K562 (cell line): ENCODE data around the gene PCDHB3. TPM values are rescaled to one million over a fixed set of nuclear protein-coding genes. Genes with fewer than 3 reads are reported as not detected.
"Not testable (repeated sequence)": the region's sequence is repeated elsewhere in the genome, so short reads cannot be mapped to it uniquely, and the experiment has no call there.

Experiments
- ATAC-seq: fragments of 200-7000 bp; cut with Tn5 transposase; 3 replicates; pipeline ENCODE4 v1.9.1; 2020; ENCODE audit warnings: moderate library complexity
- BruUV-seq: library from RNA; stranded (reverse); fragments of 400-500 nt; replicated peaks from 2 replicates; lab custom pipeline; 2021; lab: Mats Ljungman, UMichigan
- CTCF ChIA-PET: fragments of 300-600 bp; formaldehyde crosslinking; extraction: SDS; loops from one replicate; lab custom pipeline; 2021; ENCODE audit warnings: low intra/inter-chr PET ratio; lab: Yijun Ruan, JAX
- POLR2A ChIA-PET: fragments of 300-600, 350-650 bp; sonication (Branson Sonifier 250); formaldehyde crosslinking; extraction: SDS; loops from one replicate; lab custom pipeline; 2021; ENCODE audit warnings: antibody characterized with exemption, inconsistent platforms; lab: Yijun Ruan, JAX
- DNase-seq, 4 experiments: peaks; one replicate each; pipeline versions ENCODE4 v3.0.0 to v3.0.0-alpha.2; 2011 to 2018; ENCODE audit warnings: low spot score in 3 of 4, mixed read lengths in 3 of 4; ENCODE audit errors: extremely low read depth in 1 of 4
- FAIRE-seq: peaks from 2 replicates; lab custom pipeline; 2011; peaks lifted over from hg19 to GRCh38; lab: Jason Lieb, UNC
- H2AFZ ChIP-seq: 2 replicates; pipeline ENCODE4 v1.6.0; 2011; ENCODE audit warnings: low read depth, low read length, control low read depth, inconsistent platforms
- H3K27ac ChIP-seq: fragments of 200-600 bp; 3 replicates; pipeline ENCODE4 v1.8.0; 2011; ENCODE audit warnings: low read depth, mild to moderate bottlenecking, control low read depth, inconsistent platforms, low read length, moderate library complexity, mixed read lengths; ENCODE audit errors: extremely low read depth
- H3K27me3 ChIP-seq, 2 experiments: fragments of 300-600 bp in 1 of 2; 2 replicates in 1 of 2; 3 replicates in 1 of 2; pipeline versions ENCODE4 v1.6.0 to v1.8.0; 2011; ENCODE audit warnings: inconsistent platforms in 2 of 2, low read length in 2 of 2, mild to moderate bottlenecking in 1 of 2, mixed read lengths in 1 of 2, moderate library complexity in 1 of 2; ENCODE audit not compliant: control insufficient read depth in 2 of 2, insufficient read depth in 2 of 2
- H3K36me3 ChIP-seq: fragments of 300-600 bp; 3 replicates; pipeline ENCODE4 v1.8.0; 2011; ENCODE audit warnings: mild to moderate bottlenecking, low read length, inconsistent platforms; ENCODE audit not compliant: control insufficient read depth, insufficient read depth
- H3K4me1 ChIP-seq, 2 experiments: fragments of 200-600 bp in 1 of 2; replicated peaks in 1 of 2; 2 replicates in 1 of 2; 3 replicates in 1 of 2; pipeline versions ENCODE4 v1.5.1 to v1.8.0; 2011; ENCODE audit warnings: inconsistent platforms in 2 of 2, low read length in 2 of 2, mild to moderate bottlenecking in 1 of 2, mixed read lengths in 1 of 2, moderate library complexity in 1 of 2; ENCODE audit not compliant: control insufficient read depth in 2 of 2, insufficient read depth in 2 of 2
- H3K4me2 ChIP-seq: 2 replicates; pipeline ENCODE4 v1.6.1; 2011; ENCODE audit warnings: low read length, control low read depth, inconsistent platforms, mixed read lengths; ENCODE audit not compliant: insufficient read depth
- H3K4me3 ChIP-seq: fragments of 200-600 bp; sonication (generic), shearing (Covaris generic); 2 replicates; pipeline ENCODE4 v1.5.1; 2016; ENCODE audit warnings: control low read depth, inconsistent platforms
- H3K79me2 ChIP-seq: fragments of 200-600 bp; 3 replicates; pipeline ENCODE4 v1.8.0; 2011; ENCODE audit warnings: low read length, inconsistent platforms; ENCODE audit not compliant: control insufficient read depth, insufficient read depth
- H3K9ac ChIP-seq, 2 experiments: 2 replicates each; pipeline versions ENCODE4 v1.6.0 to v1.6.1; 2011; ENCODE audit warnings: low read depth in 2 of 2, low read length in 2 of 2, control low read depth in 1 of 2, inconsistent platforms in 1 of 2, mild to moderate bottlenecking in 1 of 2, mixed read lengths in 1 of 2; ENCODE audit not compliant: insufficient read depth in 1 of 2
- H3K9me1 ChIP-seq: one replicate; pipeline ENCODE4 v1.6.0; 2011; ENCODE audit warnings: inconsistent platforms, mild to moderate bottlenecking, low read length, moderate library complexity; ENCODE audit not compliant: control insufficient read depth, insufficient read depth
- H3K9me3 ChIP-seq: replicated peaks from 2 replicates; pipeline ENCODE4 v1.5.1; 2011; ENCODE audit warnings: low read depth, low read length, inconsistent platforms; ENCODE audit not compliant: control insufficient read depth, insufficient read depth
- H4K20me1 ChIP-seq: replicated peaks from 2 replicates; pipeline ENCODE4 v1.6.1; 2011; ENCODE audit warnings: low read length, inconsistent platforms, mixed read lengths; ENCODE audit not compliant: control insufficient read depth, insufficient read depth
- WGBS: fragments of 100-300 bp; shearing (Covaris generic); methylation state at CpG from one replicate; pipeline ENCODE4 v1.1.6; 2016; ENCODE audit warnings: low coverage, mixed read lengths; ENCODE audit not compliant: insufficient coverage; ENCODE audit errors: missing lambda C conversion rate; 5-methylcytosine and 5-hydroxymethylcytosine counted together
- in situ Hi-C: fragments of 300-500 bp; cut with MboI; formaldehyde crosslinking; loops from 4 replicates; pipeline ENCODE4 v1.15.0; 2018; ENCODE audit warnings: inconsistent platforms, mixed read lengths
- intact Hi-C: fragments of 100-400 bp; cut with micrococcal nuclease; formaldehyde crosslinking; loops from 2 replicates; pipeline ENCODE4 v1.14.2; 2022
- polyA plus RNA-seq, 8 experiments: library from polyadenylated mRNA; depleted of rRNA in 4 of 8; stranded (reverse) in 5 of 8; unstranded in 3 of 8; fragments of >200 nt; fragmentation: Nextera tagmentation in 2 of 8; fragmentation: Illumina TruSeq in 1 of 8; extraction: Ambion mirVana in 2 of 8; extraction: Trizol in 1 of 8; gene quantifications; 2 replicates each; pipeline versions ENCODE4 v1.2.1 to v1.2.3, GENCODE V29; 2011 to 2014; ENCODE audit warnings: inconsistent platforms in 1 of 8, missing spikeins in 1 of 8
- total RNA-seq, 7 experiments: library from RNA; depleted of rRNA in 6 of 7; stranded (reverse); fragments of >200 nt in 6 of 7; fragmentation: Illumina TruSeq in 2 of 7; extraction: Trizol in 2 of 7; gene quantifications; 2 replicates each; pipeline versions ENCODE4 v1.2.1 to v1.2.3, GENCODE V29; 2011 to 2021; ENCODE audit warnings: low replicate concordance in 1 of 7

PCDHB3 gene
- total and polyA plus RNA-seq, 9 of the 15 experiments (the other 6 are each of a cell fraction or from before 2014, with no cell fraction given): not detected

GRCh38 chr5:141152096-141152495 is 51.8 kb downstream of the PCDHB3 start:
- H3K36me3 ChIP-seq, intact Hi-C loops, DNase-seq, H2AFZ ChIP-seq, FAIRE-seq, H3K9me3 ChIP-seq, H3K9me1 ChIP-seq, H3K4me3 ChIP-seq, H3K79me2 ChIP-seq, POLR2A ChIA-PET, H3K4me2 ChIP-seq, H4K20me1 ChIP-seq, CTCF ChIA-PET, H3K4me1 ChIP-seq, H3K9ac ChIP-seq, in situ Hi-C loops, H3K27ac ChIP-seq, BruUV-seq, ATAC-seq: not testable (repeated sequence)
- peaks cover 0 to 15% of the 10 kb centered on the region in 2 experiments; a peak in 2 of 5 replicates for H3K27me3 ChIP-seq
- 9% methylated on average over 9 of the region's 36 CpGs for WGBS

Other genes with a start within 250 kb of the PCDHB3 start
Only the 7 nearest of the 27 such genes appear.
- gene PCDHB1, start 49.1 kb upstream of the PCDHB3 start, total RNA-seq (2014; rRNA removed): not detected in 2 replicates
- not detected in 2 replicates for gene PCDHB1, start 49.1 kb upstream of the PCDHB3 start, total RNA-seq (2014; rRNA removed; fragmentation: Illumina TruSeq; extraction: Trizol)
- gene PCDHB1, start 49.1 kb upstream of the PCDHB3 start, total RNA-seq (2015; rRNA removed; fragmentation: Illumina TruSeq; extraction: Trizol): not detected in 2 replicates
- gene PCDHB1, start 49.1 kb upstream of the PCDHB3 start, total RNA-seq (2021): not detected in 2 replicates
- gene PCDHB1, start 49.1 kb upstream of the PCDHB3 start, polyA plus RNA-seq (2011; rRNA removed): not detected in 2 replicates
- gene PCDHB1, start 49.1 kb upstream of the PCDHB3 start, polyA plus RNA-seq (2014; fragmentation: Illumina TruSeq; extraction: Trizol): not detected in 2 replicates
- not detected for gene PCDHB1, start 49.1 kb upstream of the PCDHB3 start, polyA plus RNA-seq (2014; fragmentation: Nextera tagmentation; extraction: Ambion mirVana)
- gene PCDHB1, start 49.1 kb upstream of the PCDHB3 start, polyA plus RNA-seq (2014; rRNA removed): not detected in 2 replicates
- 0.08 TPM in 1 of 2 replicates, not detected in the other for gene PCDHB2, start 5.9 kb upstream of the PCDHB3 start, total RNA-seq (2014; rRNA removed)
- gene PCDHB2, start 5.9 kb upstream of the PCDHB3 start, total RNA-seq (2014; rRNA removed; fragmentation: Illumina TruSeq; extraction: Trizol): 0.15 TPM in 1 of 2 replicates, not detected in the other
- 0.11 and 0.22 TPM in 2 replicates for gene PCDHB2, start 5.9 kb upstream of the PCDHB3 start, total RNA-seq (2015; rRNA removed; fragmentation: Illumina TruSeq; extraction: Trizol)
- gene PCDHB2, start 5.9 kb upstream of the PCDHB3 start, total RNA-seq (2021): 0.20 TPM in 1 of 2 replicates, not detected in the other
- 0.10 TPM in 1 of 2 replicates, not detected in the other for gene PCDHB2, start 5.9 kb upstream of the PCDHB3 start, polyA plus RNA-seq (2011; rRNA removed)
- gene PCDHB2, start 5.9 kb upstream of the PCDHB3 start, polyA plus RNA-seq (2014; fragmentation: Illumina TruSeq; extraction: Trizol): not detected in 2 replicates
- gene PCDHB2, start 5.9 kb upstream of the PCDHB3 start, polyA plus RNA-seq (2014; fragmentation: Nextera tagmentation; extraction: Ambion mirVana): not detected
- gene PCDHB2, start 5.9 kb upstream of the PCDHB3 start, polyA plus RNA-seq (2014; rRNA removed): not detected in 2 replicates
- not detected in 2 replicates for gene PCDHB4, start 21.3 kb downstream of the PCDHB3 start, total RNA-seq (2014; rRNA removed)
- gene PCDHB4, start 21.3 kb downstream of the PCDHB3 start, total RNA-seq (2014; rRNA removed; fragmentation: Illumina TruSeq; extraction: Trizol): not detected in 2 replicates
- not detected in 2 replicates for gene PCDHB4, start 21.3 kb downstream of the PCDHB3 start, total RNA-seq (2015; rRNA removed; fragmentation: Illumina TruSeq; extraction: Trizol)
- not detected in 2 replicates for gene PCDHB4, start 21.3 kb downstream of the PCDHB3 start, total RNA-seq (2021)
- gene PCDHB4, start 21.3 kb downstream of the PCDHB3 start, polyA plus RNA-seq (2011; rRNA removed): not detected in 2 replicates
- not detected in 2 replicates for gene PCDHB4, start 21.3 kb downstream of the PCDHB3 start, polyA plus RNA-seq (2014; fragmentation: Illumina TruSeq; extraction: Trizol)
- gene PCDHB4, start 21.3 kb downstream of the PCDHB3 start, polyA plus RNA-seq (2014; fragmentation: Nextera tagmentation; extraction: Ambion mirVana): not detected
- not detected in 2 replicates for gene PCDHB4, start 21.3 kb downstream of the PCDHB3 start, polyA plus RNA-seq (2014; rRNA removed)
- gene PCDHB5, start 34.7 kb downstream of the PCDHB3 start, total RNA-seq (2014; rRNA removed): 0.29 TPM in 1 of 2 replicates, not detected in the other
- gene PCDHB5, start 34.7 kb downstream of the PCDHB3 start, total RNA-seq (2014; rRNA removed; fragmentation: Illumina TruSeq; extraction: Trizol): not detected in 2 replicates
- gene PCDHB5, start 34.7 kb downstream of the PCDHB3 start, total RNA-seq (2015; rRNA removed; fragmentation: Illumina TruSeq; extraction: Trizol): not detected in 2 replicates
- not detected in 2 replicates for gene PCDHB5, start 34.7 kb downstream of the PCDHB3 start, total RNA-seq (2021)
- gene PCDHB5, start 34.7 kb downstream of the PCDHB3 start, polyA plus RNA-seq (2011; rRNA removed): not detected in 2 replicates
- gene PCDHB5, start 34.7 kb downstream of the PCDHB3 start, polyA plus RNA-seq (2014; fragmentation: Illumina TruSeq; extraction: Trizol): not detected in 2 replicates
- not detected for gene PCDHB5, start 34.7 kb downstream of the PCDHB3 start, polyA plus RNA-seq (2014; fragmentation: Nextera tagmentation; extraction: Ambion mirVana)
- gene PCDHB5, start 34.7 kb downstream of the PCDHB3 start, polyA plus RNA-seq (2014; rRNA removed): not detected in 2 replicates
- gene PCDHB6, start 49.6 kb downstream of the PCDHB3 start, total RNA-seq (2014; rRNA removed): not detected in 2 replicates
- not detected in 2 replicates for gene PCDHB6, start 49.6 kb downstream of the PCDHB3 start, total RNA-seq (2014; rRNA removed; fragmentation: Illumina TruSeq; extraction: Trizol)
- gene PCDHB6, start 49.6 kb downstream of the PCDHB3 start, total RNA-seq (2015; rRNA removed; fragmentation: Illumina TruSeq; extraction: Trizol): not detected in 2 replicates
- gene PCDHB6, start 49.6 kb downstream of the PCDHB3 start, total RNA-seq (2021): not detected in 2 replicates
- gene PCDHB6, start 49.6 kb downstream of the PCDHB3 start, polyA plus RNA-seq (2011; rRNA removed): not detected in 2 replicates
- gene PCDHB6, start 49.6 kb downstream of the PCDHB3 start, polyA plus RNA-seq (2014; fragmentation: Illumina TruSeq; extraction: Trizol): not detected in 2 replicates
- gene PCDHB6, start 49.6 kb downstream of the PCDHB3 start, polyA plus RNA-seq (2014; fragmentation: Nextera tagmentation; extraction: Ambion mirVana): not detected
- gene PCDHB6, start 49.6 kb downstream of the PCDHB3 start, polyA plus RNA-seq (2014; rRNA removed): not detected in 2 replicates
- not detected in 2 replicates for gene PCDHB7, start 72.2 kb downstream of the PCDHB3 start, total RNA-seq (2014; rRNA removed)
- gene PCDHB7, start 72.2 kb downstream of the PCDHB3 start, total RNA-seq (2014; rRNA removed; fragmentation: Illumina TruSeq; extraction: Trizol): not detected in 2 replicates
- not detected in 2 replicates for gene PCDHB7, start 72.2 kb downstream of the PCDHB3 start, total RNA-seq (2015; rRNA removed; fragmentation: Illumina TruSeq; extraction: Trizol)
- gene PCDHB7, start 72.2 kb downstream of the PCDHB3 start, total RNA-seq (2021): not detected in 2 replicates
- gene PCDHB7, start 72.2 kb downstream of the PCDHB3 start, polyA plus RNA-seq (2011; rRNA removed): not detected in 2 replicates
- not detected in 2 replicates for gene PCDHB7, start 72.2 kb downstream of the PCDHB3 start, polyA plus RNA-seq (2014; fragmentation: Illumina TruSeq; extraction: Trizol)
- gene PCDHB7, start 72.2 kb downstream of the PCDHB3 start, polyA plus RNA-seq (2014; fragmentation: Nextera tagmentation; extraction: Ambion mirVana): not detected
- gene PCDHB7, start 72.2 kb downstream of the PCDHB3 start, polyA plus RNA-seq (2014; rRNA removed): not detected in 2 replicates
- gene PCDHB8, start 77.3 kb downstream of the PCDHB3 start, total RNA-seq (2014; rRNA removed): not detected in 2 replicates
- gene PCDHB8, start 77.3 kb downstream of the PCDHB3 start, total RNA-seq (2014; rRNA removed; fragmentation: Illumina TruSeq; extraction: Trizol): not detected in 2 replicates
- gene PCDHB8, start 77.3 kb downstream of the PCDHB3 start, total RNA-seq (2015; rRNA removed; fragmentation: Illumina TruSeq; extraction: Trizol): not detected in 2 replicates
- gene PCDHB8, start 77.3 kb downstream of the PCDHB3 start, total RNA-seq (2021): not detected in 2 replicates
- not detected in 2 replicates for gene PCDHB8, start 77.3 kb downstream of the PCDHB3 start, polyA plus RNA-seq (2011; rRNA removed)
- not detected in 2 replicates for gene PCDHB8, start 77.3 kb downstream of the PCDHB3 start, polyA plus RNA-seq (2014; fragmentation: Illumina TruSeq; extraction: Trizol)
- gene PCDHB8, start 77.3 kb downstream of the PCDHB3 start, polyA plus RNA-seq (2014; fragmentation: Nextera tagmentation; extraction: Ambion mirVana): not detected
- gene PCDHB8, start 77.3 kb downstream of the PCDHB3 start, polyA plus RNA-seq (2014; rRNA removed): not detected in 2 replicates